ENCODE results near the gene ZFR.

- TF ChIP-seq CTCF (IDR thresholded peaks at IDR 0.05) (no peak), POLR2AphosphoS5 (IDR thresholded peaks at IDR 0.05; ENCODE audit: low read depth, low read length) (no peak), REST (IDR thresholded peaks at IDR 0.05; ENCODE audit: insufficient read depth in 1 of 2, low read depth in 2 of 2, low read length in 1 of 2) (no peak)
Measured at GRCh38 chr5:32445287-32445758, 783 bp upstream of the ZFR start.

Data from Panc1 (cell line).